Femur (tissue), 1 donor: Measurements from ENCODE around the gene TIPIN.
A peak's percentile ranks its signal among the peaks of the same experiment; 100 is the strongest.

Experiments
- DNase-seq: peaks from one replicate; pipeline ENCODE4 v3.0.0-alpha.2; 2017

TIPIN gene

DNA sequence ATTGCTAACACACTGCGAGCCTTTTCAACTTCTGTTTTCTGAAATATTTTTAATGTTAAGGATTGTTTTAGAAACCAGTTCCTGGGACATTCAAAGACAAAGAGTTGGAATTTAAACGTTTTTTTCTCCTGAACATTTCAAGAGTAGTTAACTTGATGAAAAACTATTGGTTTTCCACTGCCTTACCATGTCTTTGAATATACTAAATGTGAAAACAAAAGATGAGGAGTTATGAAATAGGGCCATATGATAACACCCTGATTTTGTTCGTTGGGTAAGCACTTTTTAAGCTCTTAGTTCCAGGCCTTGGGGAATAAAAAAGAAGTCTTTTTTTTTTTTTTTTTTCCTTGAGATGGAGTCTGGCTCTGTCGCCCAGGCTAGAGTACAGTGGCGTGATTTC is 60.3 kb downstream of the TIPIN start:
- DNase-seq: no peak

GRCh38 chr15:66294932-66295235 is 61.6 kb downstream of the TIPIN start:
- no peak for DNase-seq

DNA sequence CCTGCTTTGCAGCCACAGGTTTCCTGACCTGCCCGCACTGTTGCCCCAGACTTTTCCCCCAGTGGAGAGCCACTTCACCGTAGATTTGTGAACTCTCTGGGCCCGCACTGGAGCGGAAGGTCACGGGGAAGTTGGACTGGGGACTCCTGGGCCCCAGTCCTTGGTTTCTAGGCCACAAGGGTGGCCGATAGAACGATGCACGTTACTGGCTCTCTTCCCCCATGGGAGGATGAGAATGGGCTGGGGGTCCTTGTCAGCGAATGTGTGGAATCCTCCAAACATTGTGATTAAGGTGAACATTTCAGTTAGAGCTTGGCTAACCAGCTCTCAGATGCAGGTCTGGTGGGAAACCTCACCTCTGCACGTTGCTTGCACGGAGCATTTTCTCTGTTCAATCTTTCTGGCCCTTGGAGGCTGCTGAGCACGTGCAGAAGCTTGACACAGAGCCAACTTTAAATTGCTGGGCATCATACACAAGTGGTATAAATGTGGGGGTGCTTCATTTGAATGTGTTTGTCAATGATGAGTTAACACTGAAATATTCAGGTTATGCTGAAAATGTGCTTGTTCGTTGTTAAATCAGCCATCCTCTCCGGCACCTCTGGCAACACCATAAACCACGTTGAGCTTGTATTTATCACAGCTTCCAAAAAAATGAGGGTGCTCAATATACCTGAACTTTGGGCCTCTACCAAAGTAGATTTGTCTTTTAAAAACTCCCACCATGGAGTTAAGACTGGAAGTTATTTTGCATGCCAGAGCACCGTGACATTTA is 62.1 kb downstream of the TIPIN start:
- peak; percentile 20 for DNase-seq

GRCh38 chr15:66293419-66294156 is 62.9 kb downstream of the TIPIN start, which contains the start of gene DIS3L:
TSS of gene DIS3L (plus strand) at chr15:66293568. CDS start at chr15:66293597, 29 bp downstream.
- peak; percentile 68 for DNase-seq

DNA sequence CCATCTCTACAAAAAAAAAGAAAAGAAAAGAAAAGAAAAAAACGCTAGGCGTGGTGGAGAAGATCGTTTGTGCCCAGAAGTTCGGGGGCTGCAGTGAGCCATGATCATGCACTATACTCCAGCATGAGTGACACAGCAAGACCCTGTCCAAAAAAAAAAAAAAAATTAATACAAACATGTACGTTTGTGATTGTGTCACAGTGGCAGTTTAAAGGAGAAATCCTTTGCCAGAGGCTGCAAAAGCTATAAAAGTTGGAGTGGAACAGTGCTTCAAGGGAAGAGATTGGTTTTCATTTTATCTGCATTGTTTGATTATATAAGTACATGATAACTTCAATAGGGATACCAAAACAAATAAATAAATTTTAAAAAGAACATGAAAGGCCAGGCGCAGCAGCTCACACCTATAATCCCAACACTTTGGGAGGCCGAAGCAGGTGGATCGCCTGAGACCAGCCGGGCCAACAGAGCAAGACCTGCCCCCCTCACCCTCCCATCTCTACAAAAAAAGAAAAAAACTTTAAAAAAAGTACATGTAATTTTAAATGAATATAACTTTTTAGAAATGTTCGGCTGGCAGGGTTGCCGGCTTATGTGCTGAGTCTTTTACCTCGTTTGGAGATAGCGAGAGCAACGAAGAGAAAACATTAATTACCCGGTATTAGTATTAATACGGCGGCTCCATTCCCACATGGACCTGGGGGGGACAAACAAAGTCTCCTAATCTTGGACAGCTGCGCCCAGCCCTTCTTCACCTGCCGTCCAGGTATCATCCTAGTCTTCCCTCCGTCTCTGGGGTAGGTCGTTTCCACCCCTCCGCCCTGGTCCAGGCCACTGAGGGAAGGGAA is 63.7 kb downstream of the TIPIN start:
- DNase-seq: no peak

DNA sequence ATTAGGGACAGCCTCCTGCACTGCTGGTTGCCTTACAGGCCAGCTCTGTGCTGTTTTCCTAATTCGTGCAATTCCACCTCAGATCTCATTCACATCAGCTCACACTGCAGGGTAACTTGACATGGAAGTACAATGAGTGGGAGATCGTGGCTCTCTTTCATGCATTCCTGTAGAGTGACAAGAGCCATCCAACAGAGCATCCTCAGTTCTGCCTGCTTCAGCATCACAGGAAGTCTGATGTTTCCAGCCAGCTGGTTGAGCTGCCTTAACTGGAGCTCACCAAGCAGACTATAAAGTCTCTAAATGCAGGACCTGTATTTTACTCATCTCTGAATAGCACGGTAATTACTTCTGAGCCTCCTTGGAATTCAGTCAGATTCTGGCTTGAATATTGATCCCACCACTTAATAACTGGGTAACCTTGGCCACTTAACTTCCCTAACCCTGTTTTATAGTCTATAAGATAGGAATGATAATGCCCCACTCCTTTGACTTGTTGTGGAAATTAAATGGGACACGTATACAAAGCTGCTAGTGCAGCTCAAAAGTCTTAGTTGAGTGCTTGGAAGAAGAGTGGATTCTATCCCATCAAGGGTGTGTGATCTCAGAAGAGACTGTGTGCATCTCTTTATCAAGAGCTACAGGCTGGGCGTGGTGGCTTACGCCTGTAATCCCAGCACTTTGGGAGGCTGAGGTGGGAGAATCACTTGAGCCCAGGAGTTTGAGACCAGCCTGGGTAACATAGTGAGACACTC is 64.5 kb downstream of the TIPIN start:
- no peak for DNase-seq

DNA sequence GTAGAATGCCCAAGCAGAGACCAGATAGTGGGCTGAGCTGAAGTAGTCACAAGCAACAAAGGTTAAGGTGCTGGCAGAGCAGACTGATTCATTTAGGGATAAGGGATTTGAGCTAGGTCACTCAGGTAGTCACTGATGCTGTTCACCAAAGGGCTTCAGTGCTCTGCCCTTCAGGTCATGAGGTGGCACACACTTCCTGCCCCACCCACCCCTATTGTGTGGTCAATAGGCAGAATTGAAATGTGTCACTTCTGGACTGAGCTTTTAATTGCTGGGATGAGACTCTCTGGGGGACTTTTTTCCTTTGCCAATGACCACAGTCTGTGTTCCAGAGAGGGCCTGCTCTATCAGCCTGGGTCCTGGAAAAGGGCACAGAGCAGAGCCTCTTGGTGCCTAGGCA is 66.0 kb downstream of the TIPIN start:
- no peak for DNase-seq

DNA sequence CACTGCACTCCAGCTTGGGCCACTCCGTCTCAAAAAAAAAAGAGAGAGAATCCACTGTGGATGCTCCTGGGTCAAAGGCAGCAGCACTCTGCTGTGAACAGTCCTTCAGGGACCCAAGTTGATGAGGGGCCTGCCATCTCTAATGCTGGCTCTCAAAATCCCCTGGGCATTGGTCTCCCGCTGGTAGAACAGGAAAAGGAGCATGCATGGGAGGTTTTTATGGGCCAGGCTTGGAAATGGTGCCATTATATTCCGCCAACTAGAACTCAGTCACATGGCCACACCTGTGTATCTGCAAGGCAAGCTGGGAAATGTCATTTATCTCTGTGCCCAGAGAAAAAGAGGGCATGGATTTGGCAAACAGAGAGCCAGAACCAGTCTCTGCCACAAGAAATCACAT is 66.5 kb downstream of the TIPIN start:
- DNase-seq: no peak

- peak; percentile 46 for DNase-seq
Observed at GRCh38 chr15:66288551-66289185, 67.8 kb downstream of the TIPIN start.

DNA sequence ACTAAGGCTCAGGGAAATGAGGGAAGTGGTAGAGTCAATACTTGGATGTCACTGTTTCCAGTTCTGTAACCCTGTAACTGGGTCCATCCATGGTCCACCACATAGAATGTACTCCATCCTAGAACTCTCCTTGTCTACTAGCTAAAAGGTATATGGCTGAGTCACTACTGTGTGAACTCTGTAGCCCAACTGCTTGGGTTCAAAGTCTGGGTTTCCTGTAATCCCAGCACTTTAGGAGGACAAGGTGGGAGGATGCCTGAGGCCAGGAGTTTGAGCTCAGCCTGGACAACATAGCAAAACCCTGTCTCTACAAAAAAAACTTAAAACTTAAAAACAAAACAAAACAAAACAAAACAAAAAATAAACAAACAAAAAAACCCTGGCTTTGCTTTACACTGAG is 68.4 kb downstream of the TIPIN start:
- DNase-seq: no peak

DNA sequence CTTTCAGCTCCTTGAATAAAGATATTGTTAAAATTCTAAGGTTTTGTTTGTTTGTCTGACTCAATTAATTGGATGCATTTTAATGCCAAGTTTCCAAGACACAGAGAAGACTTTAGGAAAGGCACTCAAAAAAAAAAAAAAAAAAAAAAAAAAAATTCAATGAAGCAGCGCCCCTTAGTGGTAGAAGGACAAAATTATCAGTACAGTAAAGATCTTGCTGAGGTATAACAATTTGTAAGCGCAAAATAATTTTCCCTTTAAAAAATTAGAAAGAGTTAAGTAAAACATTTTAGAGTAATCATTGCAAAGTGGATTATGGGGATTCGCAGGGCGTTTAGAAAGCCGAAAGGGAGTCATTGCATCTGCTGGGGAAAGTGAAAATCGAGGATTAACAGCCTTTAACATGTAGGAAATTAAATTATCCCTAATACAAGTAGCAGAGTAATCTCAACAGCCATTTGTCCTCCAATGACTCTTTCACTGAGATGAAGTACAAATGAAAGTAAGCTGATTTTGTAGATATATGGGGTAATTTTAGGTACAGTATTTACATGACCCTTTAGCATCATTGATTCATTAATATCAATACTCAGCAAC is 68.9 kb downstream of the TIPIN start:
- DNase-seq: no peak
